LNCAP (cell line): Measurements from ENCODE around the gene PPM1L.

Source experiments
- CTCF ChIP-seq: fragments of 450-650 bp; IDR thresholded peaks from 2 replicates; pipeline ENCODE4 v1.5.1; 2017; ENCODE audit warnings: mild to moderate bottlenecking

PPM1L gene

GRCh38 chr3:160943996-160944395, 188.0 kb downstream of the PPM1L start:
- TF ChIP-seq CTCF: no peak

GRCh38 chr3:160945336-160945735, 189.3 kb downstream of the PPM1L start:
- TF ChIP-seq CTCF: no peak

GRCh38 chr3:160948273-160948672, 192.2 kb downstream of the PPM1L start:
- TF ChIP-seq CTCF: no peak

- no peak for TF ChIP-seq CTCF
Observed at GRCh38 chr3:160949460-160949859, 193.4 kb downstream of the PPM1L start.

GRCh38 chr3:160950542-160950941, 194.5 kb downstream of the PPM1L start:
- TF ChIP-seq CTCF: no peak

GRCh38 chr3:160950954-160951353, 194.9 kb downstream of the PPM1L start:
- no peak for TF ChIP-seq CTCF

- no peak for TF ChIP-seq CTCF
Observed at GRCh38 chr3:160951642-160952487, 195.8 kb downstream of the PPM1L start.
